Activated T-helper 1 cell treated with Interleukin-2 at 50 U/mL for 16 hours (primary cell): Measurements from ENCODE around the gene GOLT1A.

Source experiments
- DNase-seq: peaks from one replicate; pipeline ENCODE4 v3.0.0-alpha.2; 2020; ENCODE audit warnings: low read depth

Gene GOLT1A

DNA sequence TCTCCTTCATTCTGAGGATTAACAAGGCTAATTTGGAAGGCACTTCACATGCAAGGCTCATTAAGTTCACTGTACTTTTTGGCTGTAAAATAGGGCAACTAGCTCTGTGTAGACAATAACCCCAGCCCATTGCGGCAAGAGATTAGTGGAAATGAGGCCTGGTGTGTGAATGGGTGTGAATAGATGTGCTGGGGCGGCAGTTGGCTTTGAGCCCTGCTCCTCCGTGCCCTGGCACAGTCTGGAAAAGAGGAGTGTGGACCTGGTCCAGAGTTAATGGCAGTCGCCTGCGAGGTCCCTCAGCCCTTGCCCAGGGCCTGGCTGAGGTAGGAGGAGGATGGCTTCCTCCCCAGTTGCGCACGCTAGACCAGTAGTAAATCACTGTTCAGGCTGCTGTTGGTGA lies 22.3 kb downstream of the GOLT1A start:
- no peak for DNase-seq

DNA sequence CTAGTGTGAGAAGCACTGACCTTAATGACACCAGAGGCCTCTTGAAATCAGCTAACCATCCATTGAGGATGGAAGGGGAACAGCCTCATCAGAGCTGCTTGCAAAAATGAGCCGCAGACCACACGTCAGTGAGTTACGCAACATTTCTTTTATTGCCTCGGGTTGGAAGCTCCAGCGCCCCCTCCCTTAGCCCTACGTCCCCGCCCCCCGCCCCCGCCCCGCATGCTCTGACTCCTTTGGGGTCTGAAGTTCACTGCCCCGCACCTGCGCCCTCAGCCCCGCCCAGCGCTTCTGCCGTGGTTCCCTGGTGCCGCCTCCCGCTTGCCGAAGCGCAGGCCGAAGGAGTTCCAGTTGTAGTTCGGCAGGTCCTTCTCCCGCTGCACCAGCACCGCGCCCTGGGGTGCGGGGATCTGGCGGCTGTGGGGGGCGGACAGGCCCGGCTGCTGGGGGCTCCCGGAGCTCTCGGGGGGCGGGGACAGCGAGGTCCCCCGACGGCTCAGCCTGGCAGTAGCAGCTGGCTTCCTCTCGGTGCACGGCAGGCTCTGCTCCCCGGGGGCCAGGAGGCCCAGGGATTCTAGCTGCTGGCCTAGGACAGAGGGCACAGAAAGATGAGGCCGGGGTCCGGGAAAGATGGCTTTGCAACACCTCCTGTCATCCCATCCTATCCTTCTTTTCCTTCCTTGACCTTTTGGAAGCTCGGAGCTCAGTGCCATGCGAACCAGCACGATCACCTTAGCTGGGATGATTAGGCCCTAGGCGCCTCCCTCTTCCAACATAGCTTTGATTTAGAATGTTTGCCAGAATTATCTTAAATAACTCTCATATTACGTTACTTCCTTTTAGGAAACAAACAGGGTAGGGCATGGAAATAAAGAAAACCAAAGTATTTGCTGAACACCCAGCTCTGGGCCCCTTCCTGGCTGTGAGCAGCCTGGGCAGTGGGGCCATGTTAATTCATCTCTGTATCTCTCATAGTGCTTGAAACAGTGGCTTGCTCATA lies 23.3 kb downstream of the GOLT1A start:
- DNase-seq = no peak

DNA sequence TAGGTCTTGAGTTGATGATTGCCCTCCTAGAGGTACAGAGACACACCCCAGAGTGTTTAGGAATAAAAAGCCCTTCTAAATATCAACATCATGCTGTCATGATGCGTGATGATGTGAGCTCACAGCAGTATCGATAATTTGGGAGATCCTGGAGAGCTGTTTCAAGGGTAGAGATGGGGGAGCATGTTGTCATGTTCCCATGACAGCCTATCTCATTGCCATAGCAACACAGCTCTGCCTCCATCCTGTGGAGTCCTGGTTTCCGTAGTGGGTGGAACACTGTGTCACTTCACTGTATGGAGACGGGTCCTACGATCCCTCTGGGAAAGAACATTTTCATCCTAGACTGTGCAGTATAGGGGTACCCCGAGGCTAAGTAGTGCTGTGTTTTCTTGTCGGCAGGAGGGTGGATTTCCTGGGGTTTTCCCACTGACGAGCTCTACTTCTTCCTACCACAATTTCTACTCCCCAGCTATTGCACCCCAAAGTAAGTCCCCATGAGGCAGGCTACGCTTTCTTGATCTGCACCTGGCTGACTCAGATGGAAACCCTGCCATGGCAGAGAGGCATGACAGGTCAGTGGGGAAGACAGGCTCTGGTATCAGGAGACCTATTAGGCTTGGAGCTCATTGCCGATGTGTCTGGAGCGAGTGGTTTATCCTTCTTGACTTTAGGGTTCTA lies 24.7 kb downstream of the GOLT1A start:
- DNase-seq = no peak

DNA sequence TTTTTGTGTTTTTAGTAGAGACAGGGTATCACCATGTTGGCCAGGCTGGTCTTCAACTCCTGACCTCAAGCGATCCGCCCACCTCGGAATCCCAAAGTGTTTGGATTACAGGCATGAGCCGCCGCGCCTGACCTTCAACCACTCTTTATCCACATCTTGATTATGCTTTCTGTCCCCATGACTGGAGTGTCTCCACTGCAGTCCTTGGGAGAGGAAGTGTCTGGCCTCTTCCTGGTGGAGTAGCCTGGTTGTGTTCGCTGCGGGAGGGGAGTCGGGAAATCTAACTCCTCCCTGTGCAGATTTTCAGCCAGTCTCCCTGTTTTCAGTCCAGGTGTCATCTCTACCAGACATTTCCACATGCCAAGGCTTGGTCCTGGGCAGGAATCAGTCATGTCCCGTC lies 27.2 kb downstream of the GOLT1A start:
- no peak for DNase-seq

DNA sequence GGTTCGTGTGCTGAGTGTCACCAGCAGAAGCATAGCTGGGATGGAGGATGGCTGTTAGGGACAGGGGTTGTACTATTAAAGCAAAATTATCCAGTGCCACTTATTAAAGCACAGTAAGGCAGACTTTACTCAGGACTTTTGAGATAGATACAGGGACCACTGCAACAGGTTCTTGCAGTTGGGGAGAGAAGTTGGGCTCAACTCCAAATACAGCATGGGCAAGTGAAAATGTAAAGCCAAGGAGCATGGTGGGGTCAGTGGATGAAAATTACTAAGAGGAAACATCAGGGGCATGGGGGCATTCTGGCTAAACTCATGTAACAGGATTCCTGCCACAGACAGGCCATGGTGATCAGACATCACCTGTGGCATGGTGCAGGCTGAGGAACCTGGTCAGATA lies 32.7 kb downstream of the GOLT1A start:
- no peak for DNase-seq

DNA sequence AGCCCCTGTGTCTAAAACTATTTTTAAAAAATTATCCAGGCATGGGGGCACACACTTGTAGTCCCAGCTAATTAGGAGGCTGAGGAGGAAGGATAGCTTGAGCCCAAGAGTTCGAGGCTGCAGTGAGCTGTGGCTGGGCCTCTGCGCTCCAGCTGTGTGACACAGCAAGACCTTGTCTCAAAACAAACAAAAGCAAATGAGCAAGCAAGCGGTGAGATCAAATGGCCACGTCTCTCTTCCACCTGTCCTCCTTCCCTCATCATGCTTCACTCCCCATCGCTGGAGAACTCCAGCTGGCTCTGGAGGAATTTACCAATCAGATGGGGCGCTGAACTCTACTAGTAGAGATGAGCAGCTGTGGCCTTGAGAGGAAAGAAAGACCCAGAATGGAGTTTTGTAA lies 33.7 kb downstream of the GOLT1A start:
- no peak for DNase-seq

DNA sequence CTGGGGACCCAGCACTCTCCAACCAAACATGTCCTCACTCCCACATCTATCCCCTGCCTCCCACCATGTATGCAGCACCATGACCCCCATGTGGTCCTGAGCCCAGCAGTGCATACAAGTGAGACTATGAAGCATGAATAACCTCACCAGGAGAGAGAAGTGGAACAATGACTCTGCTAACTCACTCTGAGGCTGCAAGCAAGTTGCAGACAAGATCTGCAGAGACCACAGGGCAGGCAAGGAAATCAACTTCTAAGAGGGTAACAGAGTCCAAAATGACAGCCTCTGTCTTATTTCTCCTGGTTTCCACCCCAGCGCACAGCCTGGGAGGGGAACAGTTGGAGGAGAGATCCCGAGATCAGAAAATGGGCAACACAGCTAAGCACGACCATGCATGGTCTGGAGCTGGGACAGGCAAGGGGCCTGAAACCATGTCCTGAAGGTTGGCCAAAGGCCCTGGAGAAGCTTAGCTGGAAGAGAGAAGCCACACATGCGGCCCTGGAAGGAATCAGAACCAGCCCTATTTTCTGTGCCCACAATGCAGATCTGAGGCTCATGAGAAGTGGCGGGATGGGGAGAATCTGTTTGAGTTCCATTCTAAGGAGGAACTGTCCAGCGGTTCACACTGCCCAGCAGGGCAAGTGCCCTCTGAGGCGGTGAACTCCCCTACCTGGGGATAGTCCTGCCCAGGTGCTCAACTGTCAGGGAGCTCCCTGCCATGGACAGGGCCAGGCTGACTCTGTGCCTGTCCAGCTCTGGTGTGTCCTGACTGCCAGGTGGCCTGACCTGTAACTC lies 35.1 kb downstream of the GOLT1A start:
- no peak for DNase-seq

DNA sequence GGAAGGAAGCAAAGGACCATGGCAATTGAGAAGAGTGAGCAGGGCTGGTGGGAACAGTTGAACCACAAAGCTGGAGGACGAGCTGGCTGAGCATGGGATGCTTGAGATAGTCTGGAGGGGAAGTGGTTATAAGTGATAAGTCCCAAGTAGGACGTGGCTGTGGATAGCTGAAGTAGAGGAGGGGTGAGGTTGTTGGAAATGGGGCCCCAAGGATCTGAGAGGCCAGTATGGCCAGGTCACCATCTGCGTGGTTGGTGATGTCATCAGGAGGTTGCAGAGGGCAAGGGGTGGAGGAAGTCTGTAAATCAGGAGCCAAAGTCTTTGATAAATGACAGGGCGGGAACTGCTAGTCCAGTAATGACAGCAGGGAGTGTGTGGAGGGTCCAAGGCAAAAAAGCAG lies 36.7 kb downstream of the GOLT1A start:
- no peak for DNase-seq

DNA sequence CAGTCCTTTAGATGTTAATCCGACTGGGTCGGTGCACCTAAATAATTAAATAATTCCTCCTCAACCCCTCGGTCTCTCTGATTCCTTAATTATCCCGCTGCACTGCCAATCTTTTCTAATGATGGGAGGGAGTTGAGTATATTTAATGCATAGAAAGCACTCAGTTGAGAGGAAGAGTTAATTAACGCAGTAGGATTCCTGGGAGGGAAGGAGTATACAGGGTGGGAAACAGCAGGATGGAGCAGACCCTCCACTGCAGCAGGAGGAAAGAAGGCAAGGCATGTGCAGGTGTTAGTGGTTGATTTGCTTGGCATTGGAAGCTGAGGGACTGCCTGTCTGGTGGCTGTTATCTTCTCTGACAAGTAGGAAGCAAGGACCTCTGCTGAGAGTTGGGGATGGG lies 37.7 kb downstream of the GOLT1A start:
- no peak for DNase-seq

DNA sequence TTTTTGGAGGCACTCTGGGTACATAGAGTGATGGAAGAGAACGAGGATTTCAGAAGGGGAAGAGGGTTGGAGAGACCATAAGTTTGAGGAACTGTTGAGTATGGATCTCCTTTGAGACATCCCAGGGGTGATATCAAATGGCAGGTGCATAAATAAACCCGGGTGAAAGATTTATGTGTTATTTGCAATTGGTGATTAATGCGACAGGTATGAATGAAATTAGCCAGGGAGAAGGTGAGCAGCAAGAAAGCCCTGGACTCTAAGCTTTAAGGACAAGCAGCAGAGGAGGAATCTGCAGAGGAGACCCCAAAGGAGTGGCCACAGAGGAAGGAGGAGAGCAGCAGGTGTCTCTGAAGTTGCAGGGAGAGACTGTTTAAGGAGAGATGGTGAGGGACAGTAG lies 38.8 kb downstream of the GOLT1A start:
- no peak for DNase-seq

DNA sequence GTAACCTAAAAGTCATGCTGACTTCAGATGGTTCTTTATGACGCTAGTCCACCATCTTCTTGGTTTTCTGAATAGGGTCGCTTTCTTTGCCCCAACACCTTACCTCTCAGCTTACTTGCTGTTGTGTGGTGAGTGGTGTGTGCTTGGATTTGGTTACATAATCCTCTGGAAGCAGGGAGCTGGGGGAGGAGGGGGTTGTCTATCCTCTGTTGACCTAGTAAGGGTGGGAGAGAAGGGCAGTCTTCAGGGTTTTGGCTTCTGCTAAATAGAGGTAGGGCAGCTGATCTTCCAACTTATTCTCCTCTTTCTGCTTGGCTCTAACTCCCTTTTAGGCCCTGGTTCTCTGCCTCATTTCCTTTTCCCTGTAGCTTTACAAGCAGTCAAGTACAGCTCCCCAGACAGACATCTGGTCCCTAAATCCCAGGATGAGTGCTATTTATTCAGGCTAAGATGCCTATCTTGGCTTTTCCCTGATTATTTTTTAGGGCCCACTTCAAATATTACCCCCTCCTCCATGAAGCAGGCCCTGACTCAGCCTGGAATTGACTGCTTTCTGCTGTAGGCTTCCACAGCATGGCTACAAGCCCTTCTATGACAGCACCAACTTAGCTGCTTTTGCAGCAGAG lies 41.3 kb downstream of the GOLT1A start:
- DNase-seq = no peak

DNA sequence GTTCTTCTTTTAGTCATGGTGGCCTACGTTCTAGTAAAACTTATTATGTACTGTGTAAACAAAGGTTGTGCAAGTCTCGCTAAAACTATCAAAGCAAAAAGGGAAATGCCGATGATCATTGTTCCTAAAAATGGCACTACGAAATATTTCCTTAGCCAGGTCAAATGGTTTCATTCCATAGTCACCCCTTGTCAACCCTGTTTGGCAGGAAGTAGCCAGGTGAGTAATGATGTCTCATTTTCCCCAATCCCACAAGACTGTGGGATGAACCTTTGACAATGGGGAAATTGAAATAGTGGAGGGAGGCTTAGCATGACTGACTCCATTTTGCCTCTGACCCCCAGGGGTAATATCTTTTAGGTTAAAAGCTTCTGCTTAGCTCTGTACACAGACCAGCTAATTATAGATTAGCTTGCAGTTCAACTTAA lies 42.0 kb downstream of the GOLT1A start:
- DNase-seq = no peak

DNA sequence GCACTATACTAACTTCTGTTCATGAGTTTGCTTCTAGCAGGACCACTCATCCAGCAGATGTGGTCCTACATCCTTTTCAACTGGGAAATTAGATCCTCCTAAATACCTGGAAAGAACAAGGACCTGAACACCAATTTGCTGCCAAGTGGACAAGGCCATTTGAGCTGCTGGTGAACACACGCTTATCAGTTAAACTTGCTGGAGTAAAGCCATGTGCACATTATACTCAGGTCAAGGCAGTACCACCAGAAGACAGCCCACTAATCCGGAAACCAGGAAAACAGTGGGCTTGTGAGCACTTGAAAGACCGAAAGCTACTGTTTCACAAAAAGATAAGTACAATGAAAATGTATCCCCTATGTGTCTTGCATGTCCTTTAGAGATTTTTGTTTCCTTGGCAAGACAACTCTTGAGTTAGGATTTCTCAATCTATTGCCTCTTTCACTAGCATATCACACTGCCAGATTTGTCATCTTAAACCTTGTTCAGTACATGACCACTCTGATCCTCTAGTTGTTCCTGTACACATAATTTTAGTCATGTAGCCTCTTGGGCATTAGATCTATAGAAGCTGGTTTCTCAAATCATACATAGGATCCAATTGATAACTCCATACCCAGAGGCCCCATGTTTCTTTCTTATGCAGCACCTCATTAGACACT lies 43.2 kb downstream of the GOLT1A start:
- no peak for DNase-seq

DNA sequence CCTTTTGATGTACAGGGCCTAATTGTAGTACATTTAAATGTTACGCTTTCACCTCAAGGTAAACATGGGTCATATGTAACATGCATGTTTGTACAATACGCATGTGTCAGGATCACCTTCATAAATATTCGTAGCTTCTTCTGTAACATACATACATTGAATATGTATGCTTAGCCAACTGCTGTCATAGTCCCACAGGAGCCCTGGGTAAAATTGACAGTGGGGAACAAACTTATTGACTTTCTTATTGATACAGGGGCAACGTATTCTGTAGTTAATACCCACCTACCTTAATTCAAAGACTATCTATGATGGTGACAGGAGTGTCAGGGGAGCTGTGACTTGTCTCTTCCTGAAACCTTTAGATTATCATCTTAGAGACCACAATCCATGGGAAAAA lies 43.9 kb downstream of the GOLT1A start:
- no peak for DNase-seq

DNA sequence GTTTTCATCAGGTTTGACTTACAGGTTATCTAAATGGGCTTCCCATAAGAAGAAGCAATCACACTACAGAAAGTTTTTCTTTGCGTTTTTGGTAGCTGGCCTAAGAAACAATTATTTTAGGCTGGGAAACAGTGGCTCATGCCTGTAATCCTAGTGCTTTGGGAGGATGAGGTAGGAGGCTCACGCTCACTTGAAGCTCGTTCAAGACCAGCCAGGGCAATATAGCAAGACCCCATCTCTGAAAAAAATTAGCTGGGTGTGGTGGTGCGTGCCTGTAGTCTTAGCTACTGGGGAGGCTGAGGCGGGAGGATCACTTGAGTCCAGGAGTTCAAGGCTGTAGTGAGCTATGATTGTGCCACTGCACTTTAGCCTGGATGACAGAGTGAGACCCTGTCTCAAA lies 46.1 kb downstream of the GOLT1A start:
- DNase-seq = no peak

DNA sequence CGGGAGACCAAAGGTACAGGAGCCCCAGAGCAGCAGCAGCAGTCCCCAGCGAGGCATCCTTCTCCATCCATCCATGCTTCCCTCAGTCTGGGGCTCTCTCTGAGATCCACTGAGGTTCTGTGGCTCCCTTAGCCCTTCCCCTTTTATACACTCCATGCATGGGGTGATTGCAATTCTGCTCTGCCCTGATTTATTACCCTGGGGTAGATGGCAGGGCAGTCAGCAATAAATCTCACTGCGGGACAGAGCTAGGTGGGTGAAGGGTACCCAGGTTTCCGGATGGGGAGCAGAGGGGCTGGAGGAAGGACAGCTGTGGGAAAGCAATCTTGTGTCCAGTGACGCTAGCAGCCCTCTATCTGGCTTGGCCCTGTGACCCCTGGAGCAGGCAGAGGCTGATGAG lies 47.6 kb downstream of the GOLT1A start, which contains the start of gene REN:
Gene REN, minus strand, starts transcription at position 119 of the 400 bp plus-strand sequence. Its CDS starts 44 bp downstream, at position 75.
- DNase-seq = no peak

DNA sequence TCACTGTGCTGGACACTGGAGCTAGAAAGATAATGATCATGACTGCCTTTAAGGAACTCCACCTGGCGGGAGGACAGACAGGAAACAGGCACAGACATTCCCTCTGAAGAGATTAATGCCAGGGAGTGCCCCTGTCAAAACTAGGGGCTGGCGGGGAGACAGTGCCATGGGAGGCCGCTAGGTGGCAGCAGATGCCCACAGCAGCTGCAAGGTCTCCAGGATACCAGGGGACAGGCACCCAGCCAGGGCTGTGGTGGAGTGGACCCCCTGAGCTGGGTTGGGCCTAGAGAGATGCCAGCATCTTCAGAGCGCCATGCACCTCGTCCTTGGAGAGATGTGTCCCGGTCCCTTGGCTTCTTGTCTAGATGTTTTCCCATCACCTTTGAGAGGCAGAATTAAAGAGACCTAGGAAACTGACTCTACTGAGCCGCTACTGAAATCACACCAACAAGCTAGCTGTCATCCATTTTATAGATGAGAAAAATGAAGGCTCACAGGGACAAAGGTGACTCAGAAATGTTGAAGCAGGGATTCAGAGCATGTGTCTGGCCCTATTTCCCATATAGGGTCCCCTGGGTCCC lies 51.2 kb downstream of the GOLT1A start:
- DNase-seq = peak; percentile 59

DNA sequence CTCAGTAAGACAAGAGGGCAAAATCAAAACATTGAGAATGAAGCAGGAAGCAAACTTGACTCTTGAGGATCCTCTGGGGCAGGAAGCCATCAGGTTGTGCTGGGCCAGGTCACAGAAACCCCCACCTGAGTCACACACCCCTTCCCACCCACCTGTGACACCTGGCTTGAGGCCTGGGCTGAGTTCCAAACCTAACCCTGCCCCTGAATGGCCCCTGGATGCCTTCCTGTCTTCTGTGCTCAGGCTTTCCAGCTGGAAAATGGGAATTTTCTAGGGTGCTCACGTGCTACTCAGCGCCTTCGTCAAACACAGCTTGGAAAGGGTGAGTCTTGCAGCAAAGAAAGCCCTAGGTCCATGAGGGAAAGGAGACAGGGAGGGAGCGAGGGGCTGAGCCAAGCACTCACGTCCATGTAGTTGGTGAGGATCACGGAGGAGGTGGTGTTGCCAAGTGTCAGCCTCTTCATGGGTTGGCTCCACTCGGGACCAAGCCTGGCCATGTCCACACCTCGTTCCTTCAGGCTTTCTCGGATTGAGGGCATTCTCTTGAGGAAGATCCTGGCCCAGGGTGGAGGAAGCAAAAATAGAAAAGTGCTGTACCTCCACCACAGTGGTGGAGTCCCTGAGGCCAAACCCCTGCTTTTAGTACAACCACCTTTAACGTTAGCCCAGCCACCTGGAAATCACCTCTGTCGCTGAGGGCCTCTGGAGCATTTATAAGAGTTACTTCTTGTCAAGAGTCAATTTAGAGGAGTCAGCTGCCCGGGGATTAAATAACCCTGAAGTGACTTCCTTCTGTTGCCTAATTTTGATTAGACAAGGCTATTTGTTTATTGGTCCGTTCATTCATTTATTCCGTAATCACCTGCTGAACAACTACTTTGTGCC lies 51.9 kb downstream of the GOLT1A start:
- no peak for DNase-seq

DNA sequence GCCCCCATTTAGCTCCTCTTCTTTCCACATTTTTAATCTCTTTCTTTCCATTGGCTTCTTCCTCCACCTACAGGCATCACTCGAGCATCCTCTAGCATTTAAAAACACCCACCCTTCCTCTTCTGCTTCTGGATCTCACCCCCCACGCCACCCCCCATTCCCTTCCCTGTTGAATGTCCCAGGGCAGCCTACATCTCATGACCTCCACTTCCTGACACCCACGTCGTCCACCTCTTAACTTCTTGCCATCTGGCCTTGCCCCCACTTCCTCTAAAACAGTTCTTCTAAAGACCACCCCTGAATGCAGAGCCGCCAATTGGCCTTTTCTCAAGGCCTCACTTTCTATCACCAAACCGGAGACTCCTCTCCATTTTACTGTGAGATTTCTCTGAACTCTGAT lies 55.8 kb downstream of the GOLT1A start:
- no peak for DNase-seq

DNA sequence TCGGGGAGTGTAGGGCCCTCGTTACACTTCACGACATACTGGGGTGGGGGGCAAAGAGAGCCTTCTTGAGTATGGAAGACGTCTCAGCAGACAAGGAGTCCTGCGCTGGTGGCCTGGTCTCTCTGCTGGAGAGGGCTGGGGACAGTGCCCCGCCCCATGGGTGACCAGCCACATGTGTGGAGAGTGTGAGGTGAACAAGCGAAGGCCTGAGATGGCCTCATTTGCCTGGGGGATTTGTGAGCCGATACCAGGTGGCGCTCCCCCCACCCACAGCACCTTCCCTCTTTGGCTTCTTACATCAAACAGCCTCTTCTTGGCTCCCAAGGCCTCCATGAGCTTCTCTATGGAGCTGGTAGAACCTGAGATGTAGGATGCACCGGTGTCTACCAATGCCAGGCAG lies 57.9 kb downstream of the GOLT1A start:
- DNase-seq = no peak
